Measurements from ENCODE around the gene PDILT. TPM values are rescaled to one million over a fixed set of nuclear protein-coding genes. Genes with fewer than 3 reads are reported as not detected.

PDILT gene
- total RNA-seq, 1 experiment from 2014 or later: not detected

- no peaks in the 10 kb centered on the region for H4K20me1 ChIP-seq (ENCODE audit: insufficient read depth)
- no TSS peak for BruUV-seq (replicated peaks)
- no peaks in the 10 kb centered on the region for H3K36me3 ChIP-seq (ENCODE audit: low read depth)
- intact Hi-C loops (cut with micrococcal nuclease; ENCODE audit: unreplicated experiment): no loop called here
- H2AFZ ChIP-seq: no peak overlapping the region
- H3K4me2 ChIP-seq: no peak overlapping the region
- no peaks in the 10 kb centered on the region for H3K79me2 ChIP-seq (ENCODE audit: low read depth)
- no peaks in the 10 kb centered on the region for H3K4me1 ChIP-seq (replicated peaks; ENCODE audit: insufficient read depth)
- H3K27ac ChIP-seq: no peak overlapping the region
- no peaks in the 10 kb centered on the region for H3K9me3 ChIP-seq (ENCODE audit: insufficient read depth, low read depth)
- H3F3A ChIP-seq (ENCODE audit: insufficient read depth, low read depth): no peaks in the 10 kb centered on the region
- no peaks in the 10 kb centered on the region for H3K9me2 ChIP-seq (ENCODE audit: insufficient read depth)
- TF ChIP-seq CTCF (conservative IDR thresholded peaks at IDR 0.05) (no peak), EZH2 (IDR thresholded peaks at IDR 0.05; ENCODE audit: low read depth) (no peak)
- H3K27me3 ChIP-seq (ENCODE audit: insufficient read depth, low read depth): peaks cover 17% of the 10 kb centered on the region
- DNase-seq: no peak
- POLR2A ChIA-PET (ENCODE audit: unreplicated experiment): no interaction called here
- CTCF ChIA-PET: interaction anchor here (0.6 kb wide), 2 partner anchors 22 to 62 kb away, joined by 3 read pairs; no protein-coding TSS in a partner anchor
- no peak overlapping the region for H3K4me3 ChIP-seq
Observed at GRCh38 chr16:20363191-20363590, 41.3 kb downstream of the PDILT start.

DNA sequence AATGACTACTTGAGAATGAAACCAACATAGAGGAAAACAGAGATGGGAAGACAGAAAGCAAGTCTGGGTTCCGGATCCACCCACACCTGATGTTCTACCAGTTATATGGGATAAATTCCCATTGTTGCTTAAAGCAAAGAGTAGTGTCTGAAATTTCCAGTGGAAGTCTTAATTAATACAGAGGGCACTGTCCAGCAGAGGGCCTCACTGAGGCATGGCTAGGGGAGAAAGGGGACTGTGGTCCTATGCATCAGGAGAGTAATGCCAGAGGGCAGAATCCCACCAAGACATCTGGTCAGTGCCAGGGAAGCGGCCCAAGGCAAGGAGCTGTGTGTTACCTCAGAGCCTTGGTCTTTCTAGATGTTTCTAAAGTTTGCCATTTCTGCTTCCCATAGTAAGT is 44.5 kb downstream of the PDILT start:
- no peak overlapping the region for H3K4me2 ChIP-seq
- no peaks in the 10 kb centered on the region for H4K20me1 ChIP-seq (ENCODE audit: insufficient read depth)
- H3K79me2 ChIP-seq (ENCODE audit: low read depth): no peaks in the 10 kb centered on the region
- TF ChIP-seq CTCF (conservative IDR thresholded peaks at IDR 0.05) (no peak; the same call in 1 of the 2 replicates), EZH2 (IDR thresholded peaks at IDR 0.05; ENCODE audit: low read depth) (no peak)
- no peaks in the 10 kb centered on the region for H3K9me2 ChIP-seq (ENCODE audit: insufficient read depth)
- no peaks in the 10 kb centered on the region for H3K36me3 ChIP-seq (ENCODE audit: low read depth)
- no peaks in the 10 kb centered on the region for H3K4me1 ChIP-seq (replicated peaks; ENCODE audit: insufficient read depth)
- H3K9me3 ChIP-seq (ENCODE audit: insufficient read depth, low read depth): no peaks in the 10 kb centered on the region
- no peaks in the 10 kb centered on the region for H3F3A ChIP-seq (ENCODE audit: insufficient read depth, low read depth)
- H3K27me3 ChIP-seq (ENCODE audit: insufficient read depth, low read depth): peaks cover 43% of the 10 kb centered on the region
- DNase-seq: no peak
- POLR2A ChIA-PET (ENCODE audit: unreplicated experiment): no interaction called here
- no peak overlapping the region for H3K27ac ChIP-seq
- no peak overlapping the region for H2AFZ ChIP-seq
- no peak overlapping the region for H3K4me3 ChIP-seq
- no TSS peak for BruUV-seq (replicated peaks)
- intact Hi-C loops (cut with micrococcal nuclease; ENCODE audit: unreplicated experiment): no loop called here
- CTCF ChIA-PET: no interaction called here

GRCh38 chr16:20355114-20355782 is 49.3 kb downstream of the PDILT start:
- DNase-seq: no peak
- Histone ChIP-seq H3K9me2 (ENCODE audit: insufficient read depth) (no peaks in the 10 kb centered on the region), H3K79me2 (ENCODE audit: low read depth) (no peaks in the 10 kb centered on the region), H3K36me3 (ENCODE audit: low read depth) (no peaks in the 10 kb centered on the region), H3K4me1 (replicated peaks; ENCODE audit: insufficient read depth) (no peaks in the 10 kb centered on the region), H3K4me3 (no peak overlapping the region), H3K27ac (no peak overlapping the region), H2AFZ (no peak overlapping the region), H3K9me3 (ENCODE audit: insufficient read depth, low read depth) (no peaks in the 10 kb centered on the region), H4K20me1 (ENCODE audit: insufficient read depth) (no peaks in the 10 kb centered on the region), H3F3A (ENCODE audit: insufficient read depth, low read depth) (no peaks in the 10 kb centered on the region), H3K27me3 (ENCODE audit: insufficient read depth, low read depth) (peaks cover 36% of the 10 kb centered on the region), H3K4me2 (no peak overlapping the region)
- intact Hi-C loops (cut with micrococcal nuclease; ENCODE audit: unreplicated experiment): no loop called here
- TF ChIP-seq EZH2 (IDR thresholded peaks at IDR 0.05; ENCODE audit: low read depth): no peak
- no peak for TF ChIP-seq CTCF (conservative IDR thresholded peaks at IDR 0.05)
- CTCF ChIA-PET: no interaction called here
- no TSS peak for BruUV-seq (replicated peaks)
- POLR2A ChIA-PET (ENCODE audit: unreplicated experiment): no interaction called here
